ENCODE data around the gene IDH2.

Gene IDH2

GRCh38 chr15:90046289-90046688 lies 56.0 kb downstream of the IDH2 start:
- no peak for DNase-seq (ENCODE audit: extremely low read depth in 1 of 2, low read depth in 1 of 2)

DNA sequence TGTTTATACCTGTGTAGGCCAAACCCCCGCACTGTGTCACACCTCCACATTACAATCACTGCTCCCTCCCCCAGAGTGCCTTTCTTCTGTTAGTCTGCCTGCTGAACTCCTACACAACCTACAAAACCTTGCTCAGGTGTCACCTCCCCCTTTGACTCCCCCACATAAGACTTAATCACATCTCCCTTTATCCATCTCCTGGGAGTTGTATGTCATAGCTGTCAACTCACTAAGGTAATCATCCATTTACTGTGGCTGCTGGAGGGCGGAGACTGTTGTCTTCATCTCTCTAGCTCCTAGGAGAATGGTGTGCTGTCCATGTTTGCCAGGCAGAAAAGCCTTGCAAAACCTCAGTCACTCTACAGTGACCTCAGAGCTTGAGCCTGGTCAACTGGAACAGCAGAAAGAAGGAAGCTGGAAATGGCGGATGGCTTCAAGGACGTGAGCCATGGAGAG lies 57.3 kb downstream of the IDH2 start:
- DNase-seq (ENCODE audit: extremely low read depth in 1 of 2, low read depth in 1 of 2), result no peak

GRCh38 chr15:90044191-90044590 lies 58.1 kb downstream of the IDH2 start:
- no peak for DNase-seq (ENCODE audit: extremely low read depth in 1 of 2, low read depth in 1 of 2)

- no peak for DNase-seq (ENCODE audit: extremely low read depth in 1 of 2, low read depth in 1 of 2)
Measured at GRCh38 chr15:90043530-90044010, 58.7 kb downstream of the IDH2 start.

DNA sequence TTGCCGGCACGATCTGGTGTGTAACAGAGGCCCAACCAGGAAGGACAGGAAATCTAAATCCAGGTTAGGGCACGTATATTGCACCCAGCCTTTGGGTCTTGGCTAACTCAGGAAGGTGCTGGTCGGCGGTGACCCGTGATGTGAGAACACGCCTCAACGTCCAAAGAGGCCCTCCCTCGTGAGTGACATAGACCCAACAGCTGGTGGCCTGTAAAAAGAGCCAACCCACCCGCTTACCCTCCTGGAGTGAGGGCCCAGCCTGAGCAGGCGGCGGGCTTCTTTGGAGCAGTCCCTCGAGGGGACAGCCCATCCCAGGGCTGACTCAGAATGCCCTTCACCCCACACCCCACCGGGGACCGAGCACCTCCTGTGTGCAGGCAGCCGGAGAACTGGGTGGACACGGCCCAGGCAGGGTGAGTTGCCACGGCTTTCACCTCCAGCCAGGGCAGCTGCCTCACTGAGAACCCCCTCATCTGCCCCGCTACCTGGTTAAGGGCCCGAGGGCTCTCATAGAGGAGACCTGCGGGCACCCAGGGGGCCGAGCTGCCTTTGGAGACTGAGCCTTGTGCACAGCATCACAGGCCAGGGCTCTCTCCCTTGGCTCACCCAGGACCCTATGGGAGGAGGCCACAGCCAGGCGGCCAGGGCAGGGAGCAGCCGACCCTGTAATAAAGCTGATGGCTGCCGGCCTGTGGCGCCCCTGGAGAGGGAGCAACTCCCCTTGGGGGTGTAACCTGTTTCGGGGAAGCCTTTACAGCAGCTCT lies 59.3 kb downstream of the IDH2 start:
- no peak for DNase-seq (ENCODE audit: extremely low read depth in 1 of 2, low read depth in 1 of 2)

DNA sequence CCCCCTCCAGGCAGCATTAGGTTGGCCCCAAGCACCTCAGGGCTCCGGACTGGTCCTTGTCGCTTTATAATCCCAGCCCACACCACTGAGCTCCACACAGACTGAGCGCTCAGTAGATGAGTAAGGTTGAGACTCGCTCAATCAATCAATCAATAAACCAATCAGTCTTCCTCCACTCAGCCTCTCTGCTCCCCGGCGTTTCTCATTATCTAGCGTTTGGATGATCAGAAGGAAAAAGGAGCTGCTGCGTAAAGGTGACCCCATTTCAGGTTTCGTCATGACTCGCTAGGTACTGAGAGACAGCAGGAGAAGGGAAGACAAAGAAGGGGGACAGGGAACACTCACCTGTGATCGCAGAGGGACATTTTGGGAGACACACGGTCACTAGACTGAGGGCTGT lies 59.9 kb downstream of the IDH2 start:
- DNase-seq (ENCODE audit: extremely low read depth in 1 of 2, low read depth in 1 of 2), result no peak

DNA sequence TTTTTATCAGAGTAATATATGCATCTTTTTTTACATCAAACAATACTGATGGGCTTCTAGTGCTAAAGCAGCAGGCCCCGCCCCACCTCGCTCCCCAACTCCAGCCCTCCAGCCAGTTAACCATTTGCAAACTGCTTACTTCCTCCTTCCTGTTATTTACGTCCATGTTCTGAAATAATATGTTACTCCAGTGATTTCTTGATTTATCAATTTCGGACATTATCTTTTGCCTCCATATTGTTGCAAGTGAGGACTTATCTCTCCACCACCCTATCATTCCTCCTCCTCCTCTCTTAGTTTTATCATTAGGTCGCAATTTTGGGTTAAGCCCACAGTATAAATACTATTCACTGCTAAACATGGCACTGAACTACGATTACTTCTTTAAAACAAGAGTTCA lies 61.6 kb downstream of the IDH2 start:
- DNase-seq (ENCODE audit: extremely low read depth in 1 of 2, low read depth in 1 of 2), result no peak

GRCh38 chr15:90039996-90040395 lies 62.3 kb downstream of the IDH2 start:
- no peak for DNase-seq (ENCODE audit: extremely low read depth in 1 of 2, low read depth in 1 of 2)

GRCh38 chr15:90038632-90039095 lies 63.6 kb downstream of the IDH2 start:
- DNase-seq (ENCODE audit: extremely low read depth in 1 of 2, low read depth in 1 of 2), result no peak

- DNase-seq (ENCODE audit: extremely low read depth in 1 of 2, low read depth in 1 of 2), result peak in 1 of 2 donors; percentile 53
Measured at GRCh38 chr15:90037961-90038631, 64.2 kb downstream of the IDH2 start.

GRCh38 chr15:90037511-90037860 lies 64.8 kb downstream of the IDH2 start:
- no peak for DNase-seq (ENCODE audit: extremely low read depth in 1 of 2, low read depth in 1 of 2)

- DNase-seq (ENCODE audit: extremely low read depth in 1 of 2, low read depth in 1 of 2), result no peak
Measured at GRCh38 chr15:90036806-90037510, 65.3 kb downstream of the IDH2 start.

GRCh38 chr15:90036343-90036742 lies 65.9 kb downstream of the IDH2 start:
- DNase-seq (ENCODE audit: extremely low read depth in 1 of 2, low read depth in 1 of 2), result no peak

- DNase-seq (ENCODE audit: extremely low read depth in 1 of 2, low read depth in 1 of 2), result no peak
Measured at GRCh38 chr15:90035840-90036230, 66.4 kb downstream of the IDH2 start.

DNA sequence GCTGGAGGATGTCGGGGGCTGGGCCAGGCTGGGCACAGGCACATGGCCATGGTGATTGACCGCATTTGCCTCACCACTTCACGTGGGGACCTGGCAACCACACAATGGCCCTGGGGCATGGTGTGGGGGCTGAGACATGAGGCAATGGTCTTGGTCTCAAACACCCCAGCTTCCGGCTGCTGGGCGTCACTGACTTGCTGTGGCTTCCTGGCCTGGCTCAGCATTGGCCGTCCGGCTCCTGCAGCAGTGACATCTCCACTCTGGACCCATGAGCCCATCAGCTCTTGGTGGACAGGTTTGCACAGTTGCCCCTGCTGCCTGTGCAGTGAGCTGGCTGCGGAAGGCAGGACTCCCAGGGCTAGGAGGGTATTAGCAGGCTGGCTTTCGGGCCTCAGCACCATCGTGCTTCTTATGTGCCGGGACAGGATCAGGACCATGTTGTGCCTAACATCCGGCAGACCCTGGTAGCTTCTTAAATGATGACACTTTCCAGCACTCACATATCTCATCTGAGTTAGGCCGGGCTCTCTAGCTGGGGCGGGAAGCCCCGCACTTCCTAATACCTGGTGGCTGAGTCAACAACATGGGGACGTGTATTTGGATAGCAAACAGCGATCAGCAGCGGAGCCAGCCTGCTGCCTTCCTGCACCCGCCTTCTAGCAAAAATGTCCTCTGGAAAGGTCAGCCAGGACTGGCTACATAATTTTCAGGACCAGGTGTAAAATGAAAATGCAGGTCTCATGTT lies 67.0 kb downstream of the IDH2 start:
- DNase-seq (ENCODE audit: extremely low read depth in 1 of 2, low read depth in 1 of 2), result no peak

- no peak for DNase-seq (ENCODE audit: extremely low read depth in 1 of 2, low read depth in 1 of 2)
Measured at GRCh38 chr15:90033448-90033847, 68.8 kb downstream of the IDH2 start.
